Stimulated activated CD8-positive, alpha-beta memory T cell treated with anti-CD3 and anti-CD28 coated beads, Interleukin-12 subunit alpha, Interleukin-12 subunit beta, amount 100 ng/mL, for 1 hour (primary cell): Measurements from ENCODE around the gene DUT.
A peak's percentile ranks its signal among the peaks of the same experiment; 100 is the strongest.
"Not testable (repeated sequence)": the region's sequence is repeated elsewhere in the genome, so short reads cannot be mapped to it uniquely, and the experiment has no call there.

Source experiments
- DNase-seq: peaks from one replicate; pipeline ENCODE4 v3.0.0-alpha.2; 2020; ENCODE audit warnings: low read depth

Gene DUT

DNA sequence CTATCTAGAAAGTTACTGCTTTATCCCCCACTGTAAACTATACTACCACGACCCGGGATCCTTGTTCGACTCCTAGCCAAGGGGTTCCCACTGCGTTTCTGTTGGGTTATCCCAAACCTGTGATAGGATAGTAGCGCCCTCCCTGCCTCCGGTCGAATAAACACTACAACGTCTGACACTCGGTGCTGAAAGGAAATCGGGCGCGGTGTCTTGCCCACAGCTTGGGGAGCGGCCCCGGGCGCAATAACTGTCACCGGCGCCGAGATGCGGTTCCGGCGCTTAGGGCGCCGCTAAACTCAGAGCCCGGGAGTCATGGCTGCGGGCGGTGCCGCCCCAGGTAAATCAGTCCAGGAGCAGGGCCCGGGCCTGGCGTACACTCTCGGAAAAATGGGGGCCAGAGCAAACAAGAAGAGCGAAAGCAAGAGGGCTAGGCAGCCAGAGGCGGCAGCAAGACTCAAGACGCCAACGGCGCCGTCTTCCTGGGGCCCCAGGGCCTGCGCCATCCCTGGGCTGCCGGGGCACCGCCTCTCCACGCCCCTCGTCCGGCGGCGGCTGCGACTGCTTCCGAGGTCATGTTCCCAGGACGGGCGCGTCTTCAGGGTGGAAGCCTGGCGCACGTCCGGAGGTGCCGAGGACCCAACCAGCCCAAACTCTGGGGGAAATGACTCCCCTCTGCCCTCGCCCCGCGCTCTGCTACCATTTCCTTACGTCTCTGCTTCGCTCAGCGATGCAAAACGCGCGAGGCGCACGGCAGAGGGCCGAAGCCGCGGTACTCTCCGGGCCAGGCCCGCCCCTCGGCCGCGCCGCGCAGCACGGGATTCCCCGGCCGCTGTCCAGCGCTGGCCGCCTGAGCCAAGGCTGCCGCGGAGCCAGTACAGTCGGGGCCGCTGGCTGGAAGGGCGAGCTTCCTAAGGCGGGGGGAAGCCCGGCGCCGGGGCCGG lies at the start of gene DUT:
Gene DUT (plus strand): TSS at position 575 of the 941 bp plus-strand sequence. CDS start 87 bp downstream, at position 662.
- DNase-seq, result peak; percentile 61

DNA sequence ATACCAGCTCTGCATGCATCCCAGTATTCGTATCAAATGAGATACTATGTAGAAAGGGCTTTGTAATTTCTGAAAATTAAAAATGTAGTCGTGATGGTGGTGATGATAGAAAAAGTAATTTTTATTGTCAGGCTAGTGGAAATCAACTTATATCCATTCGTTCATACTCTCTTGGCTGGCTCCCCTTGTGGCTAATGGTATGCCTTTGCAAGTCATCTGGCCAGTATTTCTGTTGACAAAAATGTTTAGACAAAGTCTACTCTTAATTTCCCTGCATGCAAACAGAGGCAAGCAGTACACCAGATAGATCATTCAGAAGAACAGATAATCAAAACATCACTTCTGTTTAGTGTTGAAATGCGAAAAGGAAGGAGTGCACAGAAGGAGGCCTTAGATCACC lies 49.6 kb upstream of the DUT start:
- no peak for DNase-seq

DNA sequence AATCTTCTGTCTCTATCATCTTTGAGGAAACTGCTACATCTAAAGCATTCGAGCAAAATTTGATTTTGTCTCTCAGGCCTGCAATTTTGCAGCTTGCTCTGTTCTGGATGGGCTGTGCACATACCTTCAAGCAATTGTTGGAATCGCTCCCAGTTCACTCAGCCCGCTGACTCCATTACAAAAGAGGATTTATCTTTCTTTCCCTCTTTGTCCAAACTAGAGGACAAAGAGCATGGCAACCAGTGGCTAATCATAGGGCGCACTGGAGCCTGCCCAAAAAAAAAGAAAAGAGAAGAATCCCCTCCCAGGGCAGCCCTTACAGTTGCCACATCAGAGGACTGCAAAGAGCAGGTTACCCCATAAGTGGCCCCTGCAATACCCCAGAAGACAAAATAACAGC lies 49.0 kb upstream of the DUT start:
- DNase-seq, result no peak

DNA sequence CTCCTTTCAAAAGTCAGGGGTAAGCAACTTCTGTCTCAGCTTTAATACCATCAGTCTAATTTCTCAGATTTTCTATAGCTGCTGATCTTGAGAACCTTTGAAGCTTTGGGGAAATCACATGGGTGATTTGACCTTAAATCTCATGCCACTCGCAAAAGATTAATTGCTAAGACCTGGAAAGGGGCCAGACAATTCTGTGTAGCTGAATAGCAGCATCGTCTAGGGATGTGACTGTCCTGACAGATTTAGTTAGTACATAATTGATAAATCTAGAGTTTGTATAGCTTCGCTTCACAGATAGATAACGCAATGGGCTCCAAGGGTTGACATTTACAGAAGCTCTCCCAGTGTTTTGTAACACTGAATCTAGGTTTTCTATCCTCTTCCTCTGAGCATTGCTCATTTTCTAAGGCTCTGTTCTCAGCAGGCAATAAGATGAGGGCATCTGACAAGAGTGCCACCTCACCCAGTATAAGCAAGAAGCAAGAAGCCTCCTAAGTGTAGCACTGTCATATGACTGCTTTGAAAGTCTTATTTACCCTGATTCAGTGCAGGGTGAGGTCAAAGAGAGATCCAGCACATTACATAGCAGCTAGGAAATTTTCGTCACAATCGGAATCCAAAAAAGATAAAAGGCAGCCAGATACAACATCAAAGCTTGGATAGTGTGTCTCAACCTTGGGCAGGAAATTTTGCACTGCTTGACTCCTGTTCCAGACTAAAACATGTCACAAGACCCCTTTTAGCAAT lies 47.7 kb upstream of the DUT start:
- DNase-seq, result no peak

DNA sequence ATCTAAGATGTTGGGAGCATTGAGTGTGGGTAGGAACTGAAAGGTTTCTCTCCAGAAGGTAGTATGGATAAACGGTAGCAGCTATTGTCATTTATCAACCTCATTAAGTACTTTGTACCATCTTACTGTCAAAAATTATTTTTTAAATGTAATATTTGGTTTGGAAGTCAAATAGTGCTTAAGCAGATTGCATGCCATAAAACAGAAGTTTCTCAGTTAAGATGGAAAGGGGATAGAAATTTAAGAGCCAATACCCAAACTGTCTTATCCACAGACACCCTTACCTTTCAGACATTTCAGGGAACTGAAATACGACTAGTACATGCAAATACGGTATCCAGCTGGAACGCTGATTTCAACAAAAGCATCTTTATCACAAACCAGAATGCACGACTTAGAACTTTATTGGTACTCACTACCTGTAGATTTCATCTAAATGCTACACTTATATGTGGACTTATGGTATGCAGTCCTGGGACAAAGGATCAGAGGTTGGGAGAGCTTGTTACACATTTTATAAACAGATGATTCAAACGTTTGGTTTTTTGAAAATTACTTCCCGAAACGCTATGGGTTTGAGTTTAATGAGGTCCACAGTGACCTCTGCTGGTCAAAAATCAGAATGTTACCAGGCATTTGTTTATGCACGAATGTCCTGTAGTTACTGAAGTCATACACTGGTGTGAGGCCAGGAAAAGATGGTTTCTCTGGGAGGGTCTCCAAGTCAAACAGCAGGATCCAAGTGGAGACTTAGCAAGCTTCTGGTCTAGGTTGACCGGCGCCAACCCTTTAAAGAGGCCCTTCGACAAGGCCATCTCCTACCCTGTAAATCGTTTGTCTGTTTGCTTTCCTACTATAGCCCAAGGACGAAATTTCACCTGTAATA lies 45.7 kb upstream of the DUT start:
- DNase-seq, result peak; percentile 11

DNA sequence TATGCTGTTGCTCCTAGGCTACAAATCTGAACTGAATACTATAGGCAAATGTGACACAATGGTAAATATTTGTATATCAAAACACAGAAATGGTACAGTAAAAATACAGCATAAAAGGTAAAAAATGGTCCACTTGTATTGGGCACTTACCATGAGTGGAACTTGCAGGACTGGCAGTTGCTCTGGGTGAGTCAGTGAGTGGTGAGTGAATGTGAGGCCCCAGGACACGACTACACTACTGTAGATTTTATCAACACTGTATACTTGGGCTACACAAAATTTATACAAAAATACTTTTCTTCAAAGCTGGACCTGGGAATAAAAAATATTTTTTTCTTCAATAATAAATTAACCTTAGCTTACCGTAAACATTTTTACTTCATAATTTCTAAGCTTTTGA lies 41.6 kb upstream of the DUT start:
- DNase-seq, result no peak

DNA sequence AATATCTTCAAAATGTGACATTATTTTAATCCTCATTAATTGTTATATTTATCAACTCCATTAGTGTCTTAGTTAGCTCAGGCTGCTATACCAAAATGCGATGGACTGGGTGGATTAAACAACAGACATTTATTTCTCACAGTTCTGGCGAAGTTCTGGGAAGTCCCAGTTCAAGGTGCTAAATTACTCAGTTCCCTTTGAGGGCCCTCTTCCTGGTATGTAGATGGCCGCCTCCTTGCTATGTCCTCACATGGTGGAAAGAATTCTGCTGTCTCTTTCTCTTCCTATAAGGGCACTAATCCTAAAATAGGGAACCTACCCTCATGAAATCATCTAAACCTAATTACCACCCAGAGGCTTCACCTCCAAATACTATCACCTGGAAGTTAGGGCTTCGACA lies 38.8 kb upstream of the DUT start:
- DNase-seq, result no peak

DNA sequence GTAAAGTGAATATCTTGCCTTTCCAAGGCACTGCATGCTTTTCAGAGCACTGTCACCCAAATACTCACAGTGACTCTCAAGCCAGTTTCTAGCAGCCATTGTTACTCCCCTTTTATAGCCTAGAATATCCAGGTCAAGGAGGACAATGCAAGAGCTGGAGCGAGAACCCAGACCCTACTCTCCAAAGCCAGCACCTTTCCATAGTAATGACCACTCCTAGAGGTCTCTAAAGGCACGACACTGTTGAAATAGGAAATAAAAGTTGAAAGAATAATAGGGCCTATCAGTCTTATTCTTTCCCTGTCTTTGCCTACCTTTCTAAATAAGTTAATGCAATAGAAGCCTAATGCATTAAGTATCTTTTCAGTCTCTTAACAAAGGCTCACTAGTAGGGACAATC lies 33.6 kb upstream of the DUT start:
- DNase-seq, result no peak

DNA sequence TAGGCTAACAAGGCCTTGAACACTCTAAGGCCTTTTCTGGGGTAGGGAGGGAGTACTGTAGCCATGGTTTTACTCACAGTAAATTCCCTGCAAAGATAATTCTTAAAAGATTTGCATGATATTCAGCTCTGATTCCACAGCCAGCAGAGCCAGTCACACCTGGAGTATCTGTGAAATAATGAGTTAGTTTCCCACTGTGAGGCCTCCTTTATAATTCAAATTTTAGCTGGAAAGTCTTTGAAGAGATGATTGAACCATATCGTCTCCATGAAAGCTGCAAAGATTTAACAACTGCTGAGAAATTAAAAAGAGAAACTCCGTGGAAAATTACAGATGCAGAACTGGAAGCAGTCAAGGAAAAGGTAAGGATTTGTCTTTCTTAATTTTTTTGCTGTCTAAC lies 32.3 kb upstream of the DUT start:
- no peak for DNase-seq

DNA sequence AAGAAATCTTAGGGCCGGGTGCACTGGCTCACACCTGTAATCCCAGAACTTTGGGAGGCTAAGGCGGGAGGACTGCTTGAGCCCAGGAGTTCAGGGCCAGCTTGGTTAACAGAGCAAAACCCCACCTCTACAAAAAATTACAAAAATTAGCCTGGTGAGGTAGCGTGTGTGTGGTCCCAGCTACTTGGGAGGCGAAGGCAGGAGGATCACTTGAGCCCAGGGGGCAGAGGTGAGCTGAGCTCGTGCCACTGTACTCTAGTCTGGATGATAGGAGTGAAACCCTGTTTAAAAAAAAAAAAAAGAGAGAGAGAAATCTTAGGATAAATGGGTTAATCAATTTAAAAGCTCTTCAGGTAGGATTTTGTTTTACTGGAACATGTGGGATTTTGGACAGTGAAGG lies 31.2 kb upstream of the DUT start:
- DNase-seq, result no peak

DNA sequence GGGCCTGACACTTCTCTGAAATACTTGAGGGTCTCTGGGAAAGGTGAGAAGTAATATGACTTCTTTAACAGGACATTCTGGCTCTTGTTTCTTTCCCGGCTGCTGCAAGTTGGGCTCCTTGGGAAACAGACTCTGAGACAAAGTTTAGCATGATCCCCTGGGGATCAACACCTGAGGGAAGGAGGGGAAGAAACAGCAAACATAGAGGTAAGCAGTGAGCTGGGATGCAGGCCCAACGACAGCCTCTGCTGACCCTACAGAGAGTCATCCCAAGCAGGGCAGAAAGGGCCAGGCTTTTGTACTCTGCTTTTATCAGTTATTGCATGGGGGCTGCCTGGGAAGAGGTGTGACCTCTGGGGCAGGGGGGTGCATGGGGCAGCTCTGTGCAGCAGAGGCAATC lies 26.8 kb upstream of the DUT start:
- DNase-seq, result no peak

DNA sequence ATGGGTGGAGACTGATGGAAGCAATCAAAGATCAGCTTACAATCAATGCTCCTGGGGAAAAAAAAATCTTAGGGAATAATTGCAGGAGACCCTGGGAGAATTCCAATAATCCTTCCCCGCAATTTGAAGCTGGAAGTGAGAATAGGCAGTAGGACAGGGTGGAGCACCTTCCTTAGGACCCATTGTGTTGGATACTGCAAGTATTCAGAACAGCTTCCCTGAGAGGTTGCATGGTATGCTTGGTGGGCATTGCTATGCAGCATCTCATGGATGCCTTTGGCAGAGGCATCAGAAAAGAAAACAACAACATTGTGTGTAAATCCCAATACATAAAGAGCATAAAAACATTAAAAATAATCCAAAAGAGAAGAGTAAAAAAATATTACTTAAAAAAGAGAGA lies 24.6 kb upstream of the DUT start:
- DNase-seq, result no peak

DNA sequence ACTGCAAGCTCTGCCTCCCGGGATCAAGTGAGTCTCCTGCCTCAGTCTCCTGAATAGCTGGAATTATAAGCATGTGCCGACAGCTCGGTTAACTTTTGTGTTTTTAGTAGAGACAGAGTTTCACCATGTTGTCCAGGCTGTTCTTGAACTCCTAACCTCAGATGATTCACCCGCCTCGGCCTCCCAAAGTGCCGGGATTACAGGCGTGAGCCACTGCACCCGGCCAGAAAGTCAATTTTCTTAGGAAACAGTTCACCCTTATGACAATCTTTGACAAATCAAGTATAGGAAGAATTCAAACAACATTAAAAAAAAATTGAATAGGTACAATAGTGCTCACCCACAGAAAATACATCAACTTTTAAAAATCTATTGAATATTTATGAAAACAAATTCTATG lies 23.6 kb upstream of the DUT start:
- no peak for DNase-seq

DNA sequence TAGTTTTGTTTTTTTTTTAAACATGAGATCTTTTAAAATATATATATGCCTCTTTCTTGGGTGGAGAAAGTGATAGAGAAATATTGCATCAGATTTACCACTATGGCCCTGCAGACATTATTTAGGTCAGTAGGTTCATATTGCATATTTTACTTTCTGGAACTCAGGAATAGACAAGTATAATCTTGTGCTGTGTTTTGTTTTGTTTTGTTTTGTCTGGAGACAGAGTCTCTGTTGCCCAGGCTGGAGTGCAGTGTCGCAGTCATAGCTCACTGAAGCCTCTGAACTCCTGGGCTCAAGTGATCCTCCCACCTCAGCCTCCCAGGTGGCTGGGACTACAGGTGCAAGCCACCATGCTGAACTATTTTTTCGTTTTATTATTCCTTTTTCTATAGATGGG lies 21.5 kb upstream of the DUT start:
- no peak for DNase-seq

DNA sequence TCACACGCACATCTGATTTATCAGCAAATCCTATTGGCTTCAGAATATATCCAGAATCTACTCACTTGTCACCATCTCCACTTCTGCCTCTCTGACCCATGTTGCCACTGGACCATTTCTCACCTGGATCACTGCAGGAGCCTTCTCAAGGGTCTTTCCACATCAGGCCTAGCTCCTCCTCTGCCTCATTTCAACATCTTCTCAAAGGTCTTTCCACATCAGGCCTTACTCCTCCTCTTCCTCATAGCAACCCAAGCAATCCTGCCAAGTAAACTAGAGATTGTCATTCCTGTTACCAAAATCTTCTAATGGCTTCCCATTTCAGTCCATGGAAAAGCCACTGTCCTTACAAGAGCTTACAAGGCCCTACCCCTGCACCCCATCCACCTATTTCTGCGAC lies 18.0 kb upstream of the DUT start:
- DNase-seq, result no peak

DNA sequence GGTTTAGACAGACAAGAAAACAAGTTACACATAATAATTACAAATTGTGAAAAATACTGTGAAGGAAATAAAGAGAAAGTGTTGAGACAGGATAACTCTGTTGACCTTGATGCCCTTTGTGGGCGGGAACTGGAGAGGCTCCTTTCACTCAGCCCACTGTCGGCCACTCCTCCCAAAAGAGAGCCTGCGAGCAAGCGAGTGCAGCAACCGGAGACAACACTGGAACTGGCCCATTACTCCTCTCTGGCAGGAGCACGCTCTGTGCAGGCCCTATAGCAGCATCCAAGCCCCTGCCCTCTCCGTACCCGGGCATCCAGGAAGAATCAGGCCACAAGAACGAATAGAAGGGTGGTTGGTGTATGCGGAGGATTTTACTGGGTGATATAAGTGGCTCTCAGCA lies 16.2 kb upstream of the DUT start:
- no peak for DNase-seq

DNA sequence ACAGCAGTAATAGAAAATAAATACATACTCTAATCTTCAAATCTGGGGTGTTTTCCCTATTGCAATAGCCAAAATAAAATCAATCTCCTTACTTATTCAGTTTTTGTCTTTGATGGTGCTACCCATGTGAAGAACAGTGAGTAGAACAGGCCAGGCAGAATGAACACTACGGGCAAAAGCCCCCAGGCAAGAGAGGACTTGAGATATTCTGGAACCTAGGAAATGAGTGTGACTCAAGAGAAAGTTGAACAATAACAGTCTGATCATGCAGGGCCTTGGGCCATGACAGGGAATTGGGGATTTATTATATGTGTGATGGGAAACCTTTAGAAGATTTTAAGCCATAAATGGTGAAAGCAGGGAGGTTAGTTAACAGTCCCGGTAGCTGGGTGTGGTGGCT lies 14.0 kb upstream of the DUT start:
- no peak for DNase-seq

DNA sequence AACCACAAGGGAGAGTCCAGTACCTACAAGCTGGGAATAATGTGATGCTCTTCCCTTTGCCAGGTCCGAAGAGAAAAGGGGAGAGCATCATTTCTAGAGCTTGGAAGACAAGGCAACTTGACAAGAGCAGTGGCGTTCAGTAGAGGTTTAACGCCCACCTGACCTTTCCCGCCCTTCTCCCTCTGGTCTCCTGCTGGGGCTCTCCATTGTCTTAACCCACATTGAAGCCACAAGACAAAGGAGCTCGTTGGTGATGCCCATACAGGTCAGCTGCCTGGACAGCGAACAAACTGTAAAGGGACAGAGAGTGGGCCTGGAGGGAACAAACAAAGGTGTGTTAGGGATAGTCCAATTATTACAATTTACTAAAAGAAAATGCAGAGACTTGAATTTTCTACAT lies 13.1 kb upstream of the DUT start:
- no peak for DNase-seq

DNA sequence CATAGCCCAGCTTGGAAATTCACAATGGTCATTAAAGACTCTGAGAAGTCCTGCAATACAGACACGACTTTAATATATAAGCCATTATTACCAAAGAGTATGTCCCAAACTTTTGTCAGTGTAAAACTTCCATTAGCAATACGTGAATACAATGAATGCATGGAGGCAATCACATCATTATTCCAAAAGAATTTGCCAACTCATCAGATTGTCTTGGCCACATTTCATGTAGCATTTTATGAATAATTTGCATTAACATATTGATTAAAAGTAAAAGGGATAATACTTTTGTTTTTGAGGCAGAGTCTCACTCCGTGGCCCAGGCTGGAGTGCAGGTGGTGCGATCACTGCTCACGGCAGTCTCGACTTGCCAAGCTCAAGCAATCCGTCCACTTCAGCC lies 7.9 kb upstream of the DUT start:
- DNase-seq, result no peak

DNA sequence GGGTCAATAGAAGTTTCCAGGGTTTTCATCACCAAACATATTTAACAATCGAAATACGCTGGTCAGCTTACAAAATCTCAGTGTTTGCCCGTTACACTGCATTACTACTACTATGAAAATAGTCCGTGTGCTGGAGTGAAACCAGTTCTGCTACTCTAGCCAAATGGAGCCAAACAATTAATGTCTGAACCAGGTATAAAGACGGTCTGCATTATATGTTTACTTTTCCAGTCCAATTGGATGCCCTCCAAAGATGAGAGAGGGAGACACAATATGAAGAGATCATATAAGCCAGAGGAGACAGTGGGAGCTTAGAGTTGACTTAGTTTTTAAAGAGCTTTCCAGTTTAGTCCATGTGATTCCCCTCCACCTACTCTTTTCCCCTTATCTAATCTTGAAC lies 6.3 kb upstream of the DUT start:
- DNase-seq, result no peak

DNA sequence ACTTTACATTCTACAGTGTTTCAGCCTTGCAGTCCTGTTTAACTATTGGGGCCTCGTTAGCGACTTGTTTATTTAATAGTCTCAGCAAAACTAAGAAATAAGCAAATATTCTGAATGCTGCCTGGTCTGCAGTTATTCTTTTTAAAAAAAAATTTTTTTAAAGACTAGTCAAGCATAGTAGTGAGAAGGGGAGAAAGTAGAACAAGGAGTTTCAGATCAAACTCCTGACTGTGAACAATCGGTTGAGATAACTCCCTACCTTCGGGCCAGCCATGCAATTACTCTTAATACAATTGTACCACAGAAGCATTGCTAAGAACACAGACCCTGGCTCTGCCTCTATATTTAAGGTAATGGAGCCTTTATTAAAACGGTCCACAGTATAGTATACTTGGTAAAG lies 5.8 kb upstream of the DUT start:
- DNase-seq, result no peak

DNA sequence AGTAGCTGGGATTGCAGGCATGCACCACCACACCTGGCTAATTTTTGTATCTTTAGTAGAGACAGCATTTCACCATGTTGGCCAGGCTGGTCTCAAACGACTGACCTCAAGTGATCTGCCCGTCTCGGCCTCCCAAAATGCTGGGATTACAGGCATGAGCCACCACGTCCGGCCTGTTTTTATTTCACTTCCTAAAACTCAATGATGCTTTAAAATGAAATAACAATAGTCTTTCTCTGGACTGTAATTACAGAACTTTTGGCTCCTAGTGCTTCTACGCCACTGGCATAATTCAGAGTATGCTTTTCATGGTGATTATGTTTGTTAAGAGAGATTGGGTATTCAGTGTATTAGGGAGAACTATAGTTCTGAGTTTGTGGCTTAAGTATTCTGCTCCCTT lies 5.0 kb upstream of the DUT start:
- not testable (repeated sequence) for DNase-seq
